Keratinocyte (primary cell): ENCODE results near the gene MAST2. TPM values are rescaled to one million over a fixed set of nuclear protein-coding genes. Genes with fewer than 3 reads are reported as not detected.

Source experiments
- DNase-seq: peaks from one replicate; pipeline ENCODE4 v3.0.0-alpha.2; 2011; ENCODE audit warnings: low read depth, missing footprints, low spot score
- FAIRE-seq: peaks from 2 replicates; lab custom pipeline; 2011; peaks lifted over from hg19 to GRCh38; lab: Jason Lieb, UNC
- H2AFZ ChIP-seq: 2 replicates; pipeline ENCODE4 v1.6.0; 2012; ENCODE audit warnings: low read length, control low read depth, inconsistent platforms; ENCODE audit not compliant: control insufficient read depth
- H3K27ac ChIP-seq: 2 replicates; pipeline ENCODE4 v1.5.1; 2011; ENCODE audit warnings: low read length; ENCODE audit not compliant: control insufficient read depth, insufficient read depth
- H3K27me3 ChIP-seq: 3 replicates; pipeline ENCODE4 v1.6.0; 2011; ENCODE audit warnings: low read length; ENCODE audit not compliant: control insufficient read depth, insufficient read depth; ENCODE audit errors: extremely low read depth
- H3K36me3 ChIP-seq, 2 experiments: 2 replicates in 1 of 2; 3 replicates in 1 of 2; pipeline ENCODE4 v1.5.1; 2011; ENCODE audit warnings: low read length in 2 of 2, mild to moderate bottlenecking in 1 of 2; ENCODE audit not compliant: control insufficient read depth in 2 of 2, insufficient read depth in 2 of 2; ENCODE audit errors: extremely low read depth in 1 of 2
- H3K4me1 ChIP-seq: 3 replicates; pipeline ENCODE4 v1.5.1; 2011; ENCODE audit warnings: low read length; ENCODE audit not compliant: control insufficient read depth, insufficient read depth; ENCODE audit errors: extremely low read depth
- H3K4me2 ChIP-seq: 3 replicates; pipeline ENCODE4 v1.6.0; 2011; ENCODE audit warnings: low read depth, low read length; ENCODE audit not compliant: control insufficient read depth, insufficient read depth; ENCODE audit errors: extremely low read depth
- H3K4me3 ChIP-seq, 3 experiments: fragments of 200-600 bp in 1 of 3; sonication (generic) in 1 of 3; 2 replicates in 2 of 3; 3 replicates in 1 of 3; pipeline ENCODE4 v1.5.1; 2011 to 2016; ENCODE audit warnings: low read length in 3 of 3, mild to moderate bottlenecking in 3 of 3, control low read depth in 2 of 3, inconsistent platforms in 1 of 3, low read depth in 1 of 3, mixed read lengths in 1 of 3, mixed run types in 1 of 3, moderate library complexity in 1 of 3; ENCODE audit not compliant: control insufficient read depth in 2 of 3, insufficient read depth in 2 of 3; ENCODE audit errors: extremely low read depth in 1 of 3
- H3K79me2 ChIP-seq: 2 replicates; pipeline ENCODE4 v1.6.0; 2012; ENCODE audit warnings: low read length; ENCODE audit not compliant: control insufficient read depth, insufficient read depth
- H3K9ac ChIP-seq: 3 replicates; pipeline ENCODE4 v1.6.0; 2011; ENCODE audit warnings: low read length; ENCODE audit not compliant: control insufficient read depth, insufficient read depth; ENCODE audit errors: extremely low read depth
- H3K9me1 ChIP-seq: 3 replicates; pipeline ENCODE4 v1.6.0; 2011; ENCODE audit warnings: low read length; ENCODE audit not compliant: control insufficient read depth, insufficient read depth; ENCODE audit errors: extremely low read depth
- H3K9me3 ChIP-seq: 2 replicates; pipeline ENCODE4 v1.5.1; 2012; ENCODE audit warnings: low read depth, low read length; ENCODE audit not compliant: control insufficient read depth
- H4K20me1 ChIP-seq: 3 replicates; pipeline ENCODE4 v1.6.0; 2011; ENCODE audit warnings: low read length; ENCODE audit not compliant: control insufficient read depth, insufficient read depth; ENCODE audit errors: extremely low read depth
- EZH2 ChIP-seq: IDR thresholded peaks from one replicate; pipeline ENCODE4 v1.6.1; 2012; ENCODE audit warnings: inconsistent platforms, mild to moderate bottlenecking, low read length, moderate library complexity
- dilution Hi-C: fragments of 300-500 bp; cut with MboI; formaldehyde crosslinking; loops from one replicate; pipeline ENCODE4 v1.7.0; 2020; ENCODE audit warnings: low sequenced_read_pairs; ENCODE audit not compliant: extremely low pct_ligation_motif_present
- polyA plus RNA-seq, 5 experiments: library from polyadenylated mRNA; depleted of rRNA in 3 of 5; stranded (reverse) in 3 of 5; stranded (forward) in 1 of 5; unstranded in 1 of 5; fragments of >200 nt; gene quantifications; 1 replicate in 1 of 5; 2 replicates in 3 of 5; 3 replicates in 1 of 5; pipeline versions ENCODE4 v1.2.1 to v1.2.3, GENCODE V29; 2011 to 2012; ENCODE audit warnings: missing spikeins in 2 of 5, low read depth in 1 of 5, low replicate concordance in 1 of 5
- TF ChIP-seq, protein P1 (sequence below), 3 experiments: IDR thresholded peaks in 1 of 3; conservative IDR thresholded peaks in 1 of 3; optimal IDR thresholded peaks in 1 of 3; 2 replicates in 2 of 3; 3 replicates in 1 of 3; pipeline versions ENCODE3 to v1.5.1; 2011; ENCODE audit warnings: low read length in 3 of 3, mild to moderate bottlenecking in 3 of 3, moderate library complexity in 2 of 3, control low read depth in 1 of 3, inconsistent platforms in 1 of 3; ENCODE audit not compliant: insufficient read depth in 2 of 3; ENCODE audit errors: extremely low read depth in 1 of 3

Gene MAST2
- polyA plus RNA-seq, 1 donor (not counting 4 experiments of a cell fraction or from before 2014, with no cell fraction given) = 12.2 TPM

DNA sequence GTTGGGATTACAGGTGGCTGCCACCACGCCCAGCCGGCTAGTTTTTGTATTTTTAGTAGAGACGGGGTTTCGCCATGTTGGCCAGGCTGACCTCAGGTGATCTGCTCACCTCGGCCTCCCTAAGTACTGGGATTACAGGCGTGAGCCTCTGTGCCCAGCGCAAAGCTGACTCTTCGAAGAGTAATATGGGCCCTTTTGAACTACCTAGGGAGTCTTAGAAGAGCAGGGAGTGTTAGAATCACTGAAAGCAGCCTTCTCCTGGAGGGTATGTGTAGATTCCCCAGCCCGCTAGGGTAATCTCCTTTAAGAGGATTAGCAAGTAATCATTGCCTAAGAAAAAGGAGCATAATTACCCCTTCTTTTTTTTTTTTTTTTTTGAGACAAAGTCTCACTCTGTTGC lies 6.5 kb upstream of the MAST2 start:
- H3K27ac ChIP-seq = no peak overlapping the region
- H3K36me3 ChIP-seq = no peaks in the 10 kb centered on the region
- H3K9ac ChIP-seq = no peak overlapping the region
- FAIRE-seq (no peak), DNase-seq (no peak)
- dilution Hi-C loops = no loop called here
- no peaks in the 10 kb centered on the region for H3K27me3 ChIP-seq
- H3K4me2 ChIP-seq = no peak overlapping the region
- no peaks in the 10 kb centered on the region for H3K9me1 ChIP-seq
- H3K9me3 ChIP-seq = no peaks in the 10 kb centered on the region
- H4K20me1 ChIP-seq = no peaks in the 10 kb centered on the region
- TF ChIP-seq, protein P1, sequence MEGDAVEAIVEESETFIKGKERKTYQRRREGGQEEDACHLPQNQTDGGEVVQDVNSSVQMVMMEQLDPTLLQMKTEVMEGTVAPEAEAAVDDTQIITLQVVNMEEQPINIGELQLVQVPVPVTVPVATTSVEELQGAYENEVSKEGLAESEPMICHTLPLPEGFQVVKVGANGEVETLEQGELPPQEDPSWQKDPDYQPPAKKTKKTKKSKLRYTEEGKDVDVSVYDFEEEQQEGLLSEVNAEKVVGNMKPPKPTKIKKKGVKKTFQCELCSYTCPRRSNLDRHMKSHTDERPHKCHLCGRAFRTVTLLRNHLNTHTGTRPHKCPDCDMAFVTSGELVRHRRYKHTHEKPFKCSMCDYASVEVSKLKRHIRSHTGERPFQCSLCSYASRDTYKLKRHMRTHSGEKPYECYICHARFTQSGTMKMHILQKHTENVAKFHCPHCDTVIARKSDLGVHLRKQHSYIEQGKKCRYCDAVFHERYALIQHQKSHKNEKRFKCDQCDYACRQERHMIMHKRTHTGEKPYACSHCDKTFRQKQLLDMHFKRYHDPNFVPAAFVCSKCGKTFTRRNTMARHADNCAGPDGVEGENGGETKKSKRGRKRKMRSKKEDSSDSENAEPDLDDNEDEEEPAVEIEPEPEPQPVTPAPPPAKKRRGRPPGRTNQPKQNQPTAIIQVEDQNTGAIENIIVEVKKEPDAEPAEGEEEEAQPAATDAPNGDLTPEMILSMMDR (optimal IDR thresholded peaks at IDR 0.05 in 1 of 3, IDR thresholded peaks at IDR 0.05 in 1 of 3, conservative IDR thresholded peaks at IDR 0.05 in 1 of 3; ENCODE audit: extremely low read depth in 1 of 3, insufficient read depth in 2 of 3, low read length in 3 of 3) = no peak
- TF ChIP-seq EZH2 = no peak
- no peaks in the 10 kb centered on the region for H3K79me2 ChIP-seq
- no peak overlapping the region for H3K4me3 ChIP-seq
- H3K4me1 ChIP-seq = no peaks in the 10 kb centered on the region
- H2AFZ ChIP-seq = no peak overlapping the region

DNA sequence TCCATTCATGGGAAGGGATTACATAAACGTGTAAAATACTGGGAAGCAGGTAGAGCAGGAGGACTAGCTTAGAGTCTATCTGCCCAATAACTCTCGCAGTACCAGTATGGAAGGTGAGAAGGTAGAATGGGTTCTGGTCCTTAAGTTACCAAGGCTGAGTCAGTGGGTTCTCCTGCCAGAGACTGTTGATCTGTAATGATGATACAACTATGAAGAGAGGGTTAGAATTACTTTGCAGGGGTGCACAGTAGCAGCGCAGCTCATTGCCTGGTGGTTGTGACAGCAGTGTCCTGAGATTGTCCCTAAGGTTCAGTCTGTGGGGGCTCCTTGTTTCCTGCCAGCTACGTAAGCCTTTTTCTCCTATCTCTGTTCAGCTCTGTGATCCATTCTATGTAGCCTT lies 2.5 kb upstream of the MAST2 start:
- peaks cover 14% of the 10 kb centered on the region for H3K4me1 ChIP-seq
- FAIRE-seq (no peak), DNase-seq (no peak)
- H3K9me1 ChIP-seq = no peaks in the 10 kb centered on the region
- no peak overlapping the region for H3K9ac ChIP-seq
- no peak overlapping the region for H2AFZ ChIP-seq
- H3K79me2 ChIP-seq = peaks cover 15% of the 10 kb centered on the region
- no peaks in the 10 kb centered on the region for H3K27me3 ChIP-seq
- no peak overlapping the region for H3K27ac ChIP-seq
- dilution Hi-C loops = no loop called here
- H3K4me2 ChIP-seq = no peak overlapping the region
- no peaks in the 10 kb centered on the region for H4K20me1 ChIP-seq
- H3K4me3 ChIP-seq = no peak overlapping the region
- no peaks in the 10 kb centered on the region for H3K9me3 ChIP-seq
- TF ChIP-seq EZH2 = no peak
- TF ChIP-seq, protein P1 (optimal IDR thresholded peaks at IDR 0.05 in 1 of 3, IDR thresholded peaks at IDR 0.05 in 1 of 3, conservative IDR thresholded peaks at IDR 0.05 in 1 of 3; ENCODE audit: extremely low read depth in 1 of 3, insufficient read depth in 2 of 3, low read length in 3 of 3) = no peak
- H3K36me3 ChIP-seq = no peaks in the 10 kb centered on the region
